HG03280 (cell line): Measurements from ENCODE around the gene EHBP1L1.
"Not testable (repeated sequence)": the region's sequence is repeated elsewhere in the genome, so short reads cannot be mapped to it uniquely, and the experiment has no call there.

Experiments
- ATAC-seq: cut with Tn5 transposase; IDR thresholded peaks from one replicate; pipeline ENCODE4 v1.9.1; 2021; ENCODE audit warnings: mild to moderate bottlenecking, moderate library complexity; ENCODE audit not compliant: unreplicated experiment

EHBP1L1 gene

GRCh38 chr11:65560555-65561418, 15.1 kb upstream of the EHBP1L1 start:
- ATAC-seq = no peak

GRCh38 chr11:65562020-65562419, 13.8 kb upstream of the EHBP1L1 start:
- ATAC-seq = no peak

GRCh38 chr11:65562788-65563187, 13.1 kb upstream of the EHBP1L1 start:
- ATAC-seq = no peak

- ATAC-seq = no peak
Observed at GRCh38 chr11:65563601-65564000, 12.3 kb upstream of the EHBP1L1 start.

- ATAC-seq = not testable (repeated sequence)
Observed at GRCh38 chr11:65564879-65565559, 10.8 kb upstream of the EHBP1L1 start.

GRCh38 chr11:65565624-65566453, 10.0 kb upstream of the EHBP1L1 start:
- no peak for ATAC-seq

- peak; percentile 3 for ATAC-seq
Observed at GRCh38 chr11:65569164-65569972, 6.5 kb upstream of the EHBP1L1 start.

- ATAC-seq = peak; percentile 57
Observed at GRCh38 chr11:65569973-65570918, 5.6 kb upstream of the EHBP1L1 start, which contains the start of gene ZNRD2. TSS of gene ZNRD2 (plus strand) at chr11:65570477. CDS start at chr11:65570492, 15 bp downstream.

- no peak for ATAC-seq
Observed at GRCh38 chr11:65571420-65571819, 4.4 kb upstream of the EHBP1L1 start.

- no peak for ATAC-seq
Observed at GRCh38 chr11:65571940-65572339, 3.9 kb upstream of the EHBP1L1 start.

GRCh38 chr11:65572356-65573051, 3.3 kb upstream of the EHBP1L1 start, which contains the start of gene FAM89B:
TSS of gene FAM89B (plus strand) at chr11:65572538. CDS start at chr11:65572670, 132 bp downstream.
- ATAC-seq = no peak

- ATAC-seq = no peak
Observed at GRCh38 chr11:65573391-65574079, 2.3 kb upstream of the EHBP1L1 start.

GRCh38 chr11:65574109-65574810, 1.6 kb upstream of the EHBP1L1 start:
- ATAC-seq = peak; percentile 34

- ATAC-seq = no peak
Observed at GRCh38 chr11:65574811-65575567, 864 bp upstream of the EHBP1L1 start.

GRCh38 chr11:65576232-65576866, 496 bp downstream of the EHBP1L1 start:
- ATAC-seq = peak; percentile 5
